Colonic mucosa (tissue), 4 donors: ENCODE measurements around the gene CP. TPM values are rescaled to one million over a fixed set of nuclear protein-coding genes. Genes with fewer than 3 reads are reported as not detected.

Source experiments
- DNase-seq: peaks from one replicate; pipeline ENCODE4 v3.0.0-alpha.2; 2020
- H3K27ac ChIP-seq: fragments of 200-600 bp; one replicate; pipeline ENCODE4 v1.8.0; 2021
- H3K27me3 ChIP-seq: fragments of 200-600 bp; one replicate; pipeline ENCODE4 v1.8.0; 2021
- H3K36me3 ChIP-seq: fragments of 200-600 bp; one replicate; pipeline ENCODE4 v1.8.0; 2021
- H3K4me1 ChIP-seq: fragments of 200-600 bp; one replicate; pipeline ENCODE4 v1.8.0; 2021; ENCODE audit warnings: mild to moderate bottlenecking
- H3K4me3 ChIP-seq: fragments of 200-600 bp; one replicate; pipeline ENCODE4 v1.8.0; 2021
- H3K9ac ChIP-seq, 2 donors: one replicate each; pipeline ENCODE4 v1.7.0; 2013; ENCODE audit warnings: control low read depth in 2 of 2, low read depth in 2 of 2, low read length in 2 of 2
- H3K9me3 ChIP-seq: fragments of 200-600 bp; one replicate; pipeline ENCODE4 v1.8.0; 2021
- CTCF ChIP-seq: fragments of 200-600 bp; IDR thresholded peaks from one replicate; pipeline ENCODE4 v1.8.0; 2022; ENCODE audit warnings: antibody characterized with exemption, mild to moderate bottlenecking
- intact Hi-C: fragments of 100-400 bp; cut with DNase I; formaldehyde crosslinking; loops from one replicate; pipeline ENCODE4 v1.14.1; 2022
- total RNA-seq, 2 donors: library from RNA; stranded (reverse); fragmentation: NEBNext Ultra II Directional in 1 of 2; extraction: Animal tissue kit (Norgen Biotek cat#: 25700) in 1 of 2; gene quantifications; one replicate each; pipeline ENCODE4 v1.2.1, GENCODE V29; 2021
- donor health status: healthy.
- donor health status: DM: no; HTN: no; CAD: no.
- donor health status: DM: no; HTN: no; CAD: no.

The CP gene
- total RNA-seq, result 1 to 10 TPM; 5.6 to 7.1 TPM

DNA sequence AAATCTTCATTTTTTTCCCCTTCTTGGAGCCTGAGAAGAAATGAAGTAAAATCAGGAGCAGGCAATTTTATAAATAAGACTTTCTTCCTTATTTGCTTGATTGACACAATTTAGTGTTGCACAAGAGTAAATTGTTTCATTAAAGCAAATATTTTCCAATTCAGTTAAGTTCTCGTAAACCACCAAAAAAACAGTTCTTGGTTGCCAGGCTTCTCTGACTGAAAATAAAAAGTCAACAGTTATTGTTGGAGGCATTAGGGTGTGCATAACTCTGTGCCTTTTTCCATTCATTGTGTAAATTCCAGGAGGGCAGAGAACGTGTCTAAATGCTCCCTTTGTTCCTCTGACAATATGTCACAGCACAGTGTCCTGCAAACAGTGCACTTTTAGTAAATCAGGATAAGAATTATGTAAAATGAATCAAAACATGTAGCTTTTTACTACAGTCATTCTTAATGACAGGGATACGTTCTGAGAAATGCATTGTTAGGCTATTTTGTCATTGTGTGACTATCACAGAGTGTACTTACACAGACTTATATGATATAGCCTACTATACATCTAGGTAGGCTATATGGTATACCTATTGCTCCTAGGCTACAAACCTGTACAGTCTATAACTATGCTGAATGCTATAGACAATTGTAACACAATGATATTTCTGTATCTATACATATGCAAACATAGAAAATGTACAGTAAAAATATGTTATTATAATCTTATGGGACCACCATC, at the start of gene CP:
CP (minus strand) TSS at position 47 of the 735 bp plus-strand sequence; CDS start at position 10, 37 bp downstream.
- no peak for DNase-seq
- no peak within 1 kb of the TSS for H3K27ac ChIP-seq
- no peaks in the 10 kb centered on the region for H3K4me1 ChIP-seq
- intact Hi-C loops, result no loop called here
- H3K4me3 ChIP-seq, result no peak within 1 kb of the TSS
- no peaks in the 10 kb centered on the region for H3K9me3 ChIP-seq
- no peaks in the 10 kb centered on the region for H3K36me3 ChIP-seq
- no peak within 1 kb of the TSS for H3K9ac ChIP-seq
- TF ChIP-seq CTCF, result no peak
- H3K27me3 ChIP-seq, result no peaks in the 10 kb centered on the region

DNA sequence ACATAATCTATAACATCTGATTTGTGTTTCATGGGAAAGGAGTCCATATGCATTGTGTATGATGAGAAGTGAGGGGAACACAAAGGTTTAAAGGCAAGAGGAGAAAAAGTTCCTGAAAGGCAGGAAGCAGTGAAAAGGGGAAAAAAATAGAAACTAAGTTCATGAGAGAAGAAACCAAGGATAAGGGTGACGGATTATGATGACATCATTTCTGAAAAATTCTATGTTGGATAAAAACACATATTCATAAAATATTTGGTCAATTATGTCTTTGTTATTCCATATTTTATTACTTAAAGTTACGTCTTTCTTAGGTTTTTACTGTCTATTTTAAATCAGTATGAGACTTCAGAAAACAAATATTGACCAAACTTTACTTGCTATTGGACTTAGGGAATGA, 48.6 kb upstream of the CP start:
- TF ChIP-seq CTCF, result no peak
- Histone ChIP-seq H3K4me1 (no peaks in the 10 kb centered on the region), H3K9ac (no peak overlapping the region), H3K27me3 (no peaks in the 10 kb centered on the region), H3K9me3 (no peaks in the 10 kb centered on the region), H3K36me3 (no peaks in the 10 kb centered on the region), H3K27ac (no peak overlapping the region), H3K4me3 (no peak overlapping the region)
- DNase-seq, result no peak
- intact Hi-C loops, result loop anchor here (5.0 kb wide), 1 partner anchor 313 kb away; no protein-coding TSS in a partner anchor

GRCh38 chr3:149269687-149270086, 48.1 kb upstream of the CP start:
- intact Hi-C loops, result loop anchor here (5.0 kb wide), 1 partner anchor 312 kb away; no protein-coding TSS in a partner anchor
- H3K9ac ChIP-seq, result no peak overlapping the region
- DNase-seq, result no peak

DNA sequence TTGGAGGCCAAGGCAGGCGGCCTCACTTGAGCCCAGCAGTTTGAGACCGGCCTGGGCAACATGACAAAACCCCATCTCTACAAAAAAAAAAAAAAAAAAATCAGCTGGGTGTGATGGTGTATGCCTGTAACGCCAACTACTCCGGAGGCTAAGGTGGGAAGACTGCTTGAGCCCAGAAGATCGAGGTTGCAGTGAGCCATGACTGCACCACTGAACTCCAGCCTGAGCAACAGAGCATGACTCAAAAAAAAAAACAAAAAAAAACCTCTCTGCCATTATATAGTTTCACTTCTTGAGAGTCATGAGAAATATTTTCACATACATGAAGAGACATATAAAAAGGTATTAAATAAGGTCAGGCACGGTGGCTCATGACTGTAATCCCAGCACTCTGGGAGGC, 45.9 kb upstream of the CP start:
- intact Hi-C loops, result no loop called here
- H3K4me1 ChIP-seq, result no peaks in the 10 kb centered on the region
- no peak for TF ChIP-seq CTCF
- no peak for DNase-seq
- H3K4me3 ChIP-seq, result no peak overlapping the region
- no peak overlapping the region for H3K9ac ChIP-seq
- H3K27ac ChIP-seq, result no peak overlapping the region
- no peaks in the 10 kb centered on the region for H3K36me3 ChIP-seq
- no peaks in the 10 kb centered on the region for H3K9me3 ChIP-seq
- H3K27me3 ChIP-seq, result no peaks in the 10 kb centered on the region

More at GRCh38 chr3:149269687-149270086, 48.1 kb upstream of the CP start:
- no peak overlapping the region for H3K27ac ChIP-seq
- no peaks in the 10 kb centered on the region for H3K27me3 ChIP-seq
- no peaks in the 10 kb centered on the region for H3K36me3 ChIP-seq
- H3K4me3 ChIP-seq, result no peak overlapping the region
- no peaks in the 10 kb centered on the region for H3K4me1 ChIP-seq
- no peak for TF ChIP-seq CTCF
- H3K9me3 ChIP-seq, result no peaks in the 10 kb centered on the region

DNA sequence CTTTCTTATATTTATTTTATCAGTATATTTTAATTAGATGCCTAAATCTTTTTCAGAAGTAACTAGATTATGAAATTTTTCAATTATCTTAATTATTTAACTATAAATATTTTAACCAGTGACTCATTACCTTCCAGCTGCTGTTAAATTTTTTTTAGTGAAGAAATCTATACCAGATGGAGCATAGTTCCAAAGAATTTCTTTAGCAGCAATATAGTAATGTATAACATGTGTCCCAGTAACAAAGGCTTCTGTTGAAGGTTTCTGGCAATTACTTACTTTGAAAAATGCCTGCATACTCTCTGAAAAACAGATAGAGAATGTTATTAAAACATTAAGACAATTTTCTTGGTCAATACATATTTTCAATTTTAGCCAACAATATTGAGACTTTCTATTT, 45.1 kb upstream of the CP start:
- Histone ChIP-seq H3K4me1 (no peaks in the 10 kb centered on the region), H3K36me3 (no peaks in the 10 kb centered on the region), H3K4me3 (no peak overlapping the region), H3K9me3 (no peaks in the 10 kb centered on the region), H3K9ac (no peak overlapping the region), H3K27ac (no peak overlapping the region), H3K27me3 (no peaks in the 10 kb centered on the region)
- intact Hi-C loops, result no loop called here
- DNase-seq, result no peak
- no peak for TF ChIP-seq CTCF
